HEK293 (cell line): ENCODE results near the gene VMAC.

Experiments
- CTCF ChIA-PET: fragments of 350-600 bp; formaldehyde crosslinking; extraction: SDS; loops from one replicate; lab custom pipeline; 2021; ENCODE audit warnings: antibody characterized with exemption; lab: Yijun Ruan, JAX
- POLR2A ChIA-PET: fragments of 300-600 bp; formaldehyde crosslinking; extraction: SDS; loops from one replicate; lab custom pipeline; 2020; ENCODE audit warnings: antibody characterized with exemption, inconsistent platforms; lab: Yijun Ruan, JAX
- H3K27ac ChIP-seq: fragments of 200-500 bp; sonication (Bioruptor generic); 2 replicates; pipeline ENCODE4 v1.5.1; 2014; ENCODE audit warnings: low read depth, low read length, control low read depth, inconsistent platforms; ENCODE audit errors: extremely low read depth
- H3K36me3 ChIP-seq, 2 experiments: fragments of 200-500 bp in 1 of 2; sonication (Bioruptor generic) in 1 of 2; 1 replicate in 1 of 2; 2 replicates in 1 of 2; pipeline ENCODE4 v1.5.1; 2014 to 2017; ENCODE audit warnings: inconsistent platforms in 2 of 2, low read length in 2 of 2; ENCODE audit not compliant: control insufficient read depth in 2 of 2, insufficient read depth in 1 of 2
- H3K4me1 ChIP-seq: fragments of 200-500 bp; sonication (Bioruptor generic); 2 replicates; pipeline ENCODE4 v1.5.1; 2014; ENCODE audit warnings: mild to moderate bottlenecking, low read length, inconsistent platforms; ENCODE audit not compliant: control insufficient read depth, insufficient read depth
- H3K4me3 ChIP-seq: 2 replicates; pipeline ENCODE4 v1.5.1; 2011; ENCODE audit warnings: low read depth, mild to moderate bottlenecking, control low read depth, low read length, moderate library complexity
- H3K9me3 ChIP-seq: fragments of 200-500 bp; sonication (Bioruptor generic); 2 replicates; pipeline ENCODE4 v1.5.1; 2014; ENCODE audit warnings: low read depth, low read length, inconsistent platforms; ENCODE audit not compliant: control insufficient read depth, insufficient read depth
- AEBP2 ChIP-seq: fragments of 450-650 bp; formaldehyde crosslinking; IDR thresholded peaks from 2 replicates; pipeline ENCODE4 v1.5.1; 2016; ENCODE audit warnings: missing biosample characterization, missing genetic modification characterization, borderline replicate concordance
- HIC1 ChIP-seq: fragments of 450-650 bp; formaldehyde crosslinking; IDR thresholded peaks from 2 replicates; pipeline ENCODE4 v1.5.1; 2016; ENCODE audit warnings: missing biosample characterization, missing genetic modification characterization
- KLF10 ChIP-seq: fragments of 450-650 bp; IDR thresholded peaks from 2 replicates; pipeline ENCODE4 v1.5.1; 2018; ENCODE audit warnings: missing biosample characterization, mild to moderate bottlenecking, missing genetic modification characterization
- PRDM6 ChIP-seq: fragments of 450-650 bp; formaldehyde crosslinking; IDR thresholded peaks from 2 replicates; pipeline ENCODE4 v1.5.1; 2017; ENCODE audit warnings: missing biosample characterization, missing genetic modification characterization
- SP3 ChIP-seq: fragments of 450-650 bp; formaldehyde crosslinking; IDR thresholded peaks from 2 replicates; pipeline ENCODE4 v1.5.1; 2016; ENCODE audit warnings: missing biosample characterization, missing genetic modification characterization
- ZBTB8A ChIP-seq: fragments of 450-650 bp; formaldehyde crosslinking; IDR thresholded peaks from 2 replicates; pipeline ENCODE4 v1.5.1; 2016; ENCODE audit warnings: missing biosample characterization, missing genetic modification characterization
- ZFHX2 ChIP-seq: fragments of 450-650 bp; formaldehyde crosslinking; conservative IDR thresholded peaks from 2 replicates; pipeline ENCODE4 v1.5.1; 2016; ENCODE audit warnings: missing biosample characterization, missing genetic modification characterization
- ZFP41 ChIP-seq: fragments of 450-650 bp; formaldehyde crosslinking; IDR thresholded peaks from 2 replicates; pipeline ENCODE4 v1.5.1; 2016; ENCODE audit warnings: missing biosample characterization, missing genetic modification characterization, borderline replicate concordance
- ZIC2 ChIP-seq: fragments of 450-650 bp; formaldehyde crosslinking; IDR thresholded peaks from 2 replicates; pipeline ENCODE4 v1.5.1; 2016; ENCODE audit warnings: missing biosample characterization, missing genetic modification characterization
- ZNF138 ChIP-seq: fragments of 450-650 bp; formaldehyde crosslinking; IDR thresholded peaks from 2 replicates; pipeline ENCODE4 v1.5.1; 2016; ENCODE audit warnings: missing biosample characterization, missing genetic modification characterization, borderline replicate concordance
- ZNF341 ChIP-seq: fragments of 450-650 bp; formaldehyde crosslinking; IDR thresholded peaks from 2 replicates; pipeline ENCODE4; 2016; ENCODE audit warnings: low read depth, missing biosample characterization, missing genetic modification characterization
- ZNF473 ChIP-seq: fragments of 450-650 bp; formaldehyde crosslinking; IDR thresholded peaks from 2 replicates; pipeline ENCODE4 v1.5.1; 2017; ENCODE audit warnings: missing biosample characterization, missing genetic modification characterization
- ZNF571 ChIP-seq: fragments of 450-650 bp; formaldehyde crosslinking; IDR thresholded peaks from 2 replicates; pipeline ENCODE4 v1.5.0; 2017; ENCODE audit warnings: missing biosample characterization, missing genetic modification characterization
- ZSCAN18 ChIP-seq: fragments of 450-650 bp; formaldehyde crosslinking; IDR thresholded peaks from 2 replicates; pipeline ENCODE4 v1.5.1; 2016; ENCODE audit warnings: missing biosample characterization, missing genetic modification characterization
- TF ChIP-seq, protein P1 (sequence below): fragments of 450-650 bp; formaldehyde crosslinking; IDR thresholded peaks from 2 replicates; pipeline ENCODE4 v1.5.1; 2016; ENCODE audit warnings: missing biosample characterization, missing genetic modification characterization
- TF ChIP-seq, protein P2 (sequence below): fragments of 450-650 bp; formaldehyde crosslinking; IDR thresholded peaks from 2 replicates; pipeline ENCODE4 v1.5.1; 2017; ENCODE audit warnings: missing biosample characterization, missing genetic modification characterization

The VMAC gene

GRCh38 chr19:5857203-5858081 lies 47.2 kb upstream of the VMAC start:
- Histone ChIP-seq H3K9me3 (no peaks in the 10 kb centered on the region), H3K36me3 (no peaks in the 10 kb centered on the region), H3K27ac (no peak overlapping the region), H3K4me3 (no peak overlapping the region), H3K4me1 (no peaks in the 10 kb centered on the region)
- ChIA-PET POLR2A (no interaction called here), CTCF (no interaction called here)
- no peak for TF ChIP-seq ZNF138 (tag by site-specific recombination)
- no peak for TF ChIP-seq ZNF571 (tag by site-specific recombination)
- TF ChIP-seq, protein P1, sequence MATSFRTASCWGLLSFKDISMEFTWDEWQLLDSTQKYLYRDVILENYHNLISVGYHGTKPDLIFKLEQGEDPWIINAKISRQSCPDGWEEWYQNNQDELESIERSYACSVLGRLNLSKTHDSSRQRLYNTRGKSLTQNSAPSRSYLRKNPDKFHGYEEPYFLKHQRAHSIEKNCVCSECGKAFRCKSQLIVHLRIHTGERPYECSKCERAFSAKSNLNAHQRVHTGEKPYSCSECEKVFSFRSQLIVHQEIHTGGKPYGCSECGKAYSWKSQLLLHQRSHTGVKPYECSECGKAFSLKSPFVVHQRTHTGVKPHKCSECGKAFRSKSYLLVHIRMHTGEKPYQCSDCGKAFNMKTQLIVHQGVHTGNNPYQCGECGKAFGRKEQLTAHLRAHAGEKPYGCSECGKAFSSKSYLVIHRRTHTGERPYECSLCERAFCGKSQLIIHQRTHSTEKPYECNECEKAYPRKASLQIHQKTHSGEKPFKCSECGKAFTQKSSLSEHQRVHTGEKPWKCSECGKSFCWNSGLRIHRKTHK (tag by site-specific recombination) = no peak
- no peak for TF ChIP-seq ZFHX2 (tag by site-specific recombination)
- TF ChIP-seq ZBTB8A = no peak
- TF ChIP-seq ZNF473 (tag by site-specific recombination) = no peak
- no peak for TF ChIP-seq PRDM6 (tag by site-specific recombination)
- no peak for TF ChIP-seq SP3 (tag by site-specific recombination)
- TF ChIP-seq AEBP2 = no peak
- TF ChIP-seq, protein P2, sequence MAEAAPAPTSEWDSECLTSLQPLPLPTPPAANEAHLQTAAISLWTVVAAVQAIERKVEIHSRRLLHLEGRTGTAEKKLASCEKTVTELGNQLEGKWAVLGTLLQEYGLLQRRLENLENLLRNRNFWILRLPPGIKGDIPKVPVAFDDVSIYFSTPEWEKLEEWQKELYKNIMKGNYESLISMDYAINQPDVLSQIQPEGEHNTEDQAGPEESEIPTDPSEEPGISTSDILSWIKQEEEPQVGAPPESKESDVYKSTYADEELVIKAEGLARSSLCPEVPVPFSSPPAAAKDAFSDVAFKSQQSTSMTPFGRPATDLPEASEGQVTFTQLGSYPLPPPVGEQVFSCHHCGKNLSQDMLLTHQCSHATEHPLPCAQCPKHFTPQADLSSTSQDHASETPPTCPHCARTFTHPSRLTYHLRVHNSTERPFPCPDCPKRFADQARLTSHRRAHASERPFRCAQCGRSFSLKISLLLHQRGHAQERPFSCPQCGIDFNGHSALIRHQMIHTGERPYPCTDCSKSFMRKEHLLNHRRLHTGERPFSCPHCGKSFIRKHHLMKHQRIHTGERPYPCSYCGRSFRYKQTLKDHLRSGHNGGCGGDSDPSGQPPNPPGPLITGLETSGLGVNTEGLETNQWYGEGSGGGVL = no peak
- no peak for TF ChIP-seq ZIC2 (tag by site-specific recombination)
- no peak for TF ChIP-seq ZSCAN18 (tag by site-specific recombination)
- no peak for TF ChIP-seq ZNF341 (tag by site-specific recombination)
- no peak for TF ChIP-seq ZFP41 (tag by site-specific recombination)
- TF ChIP-seq KLF10 (tag by site-specific recombination) = no peak
- no peak for TF ChIP-seq HIC1
- TF ChIP-seq, all 188 proteins: peak for 0
